B cell (primary cell): Measurements from ENCODE around the gene CFAP20DC. TPM values are rescaled to one million over a fixed set of nuclear protein-coding genes. Genes with fewer than 3 reads are reported as not detected.

Source experiments
- ATAC-seq: fragments of 200-7000 bp; cut with Tn5 transposase; one replicate; pipeline ENCODE4 v1.10.0; 2021; ENCODE audit warnings: low read depth, mild to moderate bottlenecking, moderate number of reproducible peaks, moderate library complexity
- CTCF ChIA-PET: fragments of 350-600 bp; sonication (Branson Sonifier 250); formaldehyde crosslinking; loops from one replicate; lab custom pipeline; 2021; ENCODE audit warnings: antibody characterized with exemption, inconsistent platforms; lab: Charles Lee
- POLR2A ChIA-PET: fragments of 350-600 bp; sonication (Branson Sonifier 250); formaldehyde crosslinking; loops from one replicate; lab custom pipeline; 2021; ENCODE audit warnings: antibody characterized with exemption; lab: Charles Lee
- DNase-seq: peaks from one replicate; pipeline ENCODE4 v3.0.0; 2013
- H2AFZ ChIP-seq: 2 replicates; pipeline ENCODE4 v1.6.1; 2012; ENCODE audit warnings: mild to moderate bottlenecking, low read depth, low read length; ENCODE audit not compliant: insufficient read depth, poor library complexity, severe bottlenecking
- H3K27ac ChIP-seq, 2 donors: 1 replicate in 1 of 2; 2 replicates in 1 of 2; pipeline ENCODE4 v1.5.1; 2012 to 2013; ENCODE audit warnings: low read length in 2 of 2, mild to moderate bottlenecking in 2 of 2, moderate library complexity in 1 of 2
- H3K27me3 ChIP-seq, 4 experiments: fragments of 200-600 bp in 1 of 4; sonication (generic) in 1 of 4; replicated peaks in 1 of 4; 1 replicate in 2 of 4; 2 replicates in 2 of 4; pipeline versions ENCODE4 v1.6.1 to v1.7.0; 2013 to 2016; ENCODE audit warnings: low read length in 3 of 4, mild to moderate bottlenecking in 2 of 4, mixed read lengths in 1 of 4, moderate library complexity in 1 of 4; ENCODE audit not compliant: insufficient read depth in 4 of 4, control insufficient read depth in 3 of 4; ENCODE audit errors: control extremely low read depth in 1 of 4
- H3K36me3 ChIP-seq, 2 experiments: replicated peaks in 1 of 2; 1 replicate in 1 of 2; 2 replicates in 1 of 2; pipeline versions ENCODE4 v1.6.1 to v1.7.1; 2013; ENCODE audit warnings: low read length in 1 of 2; ENCODE audit not compliant: insufficient read depth in 2 of 2, control insufficient read depth in 1 of 2; ENCODE audit errors: control extremely low read depth in 1 of 2, extremely low read depth in 1 of 2
- H3K4me1 ChIP-seq, 2 donors: fragments of 200-600 bp in 1 of 2; sonication (generic) in 1 of 2; 1 replicate in 1 of 2; 2 replicates in 1 of 2; pipeline versions ENCODE4 v1.5.1 to v1.6.1; 2013 to 2017; ENCODE audit warnings: low read length in 2 of 2; ENCODE audit not compliant: control insufficient read depth in 2 of 2, insufficient read depth in 2 of 2
- H3K4me2 ChIP-seq: replicated peaks from 2 replicates; pipeline ENCODE3; 2012; ENCODE audit warnings: mild to moderate bottlenecking, low read depth, low read length; ENCODE audit not compliant: poor library complexity, severe bottlenecking
- H3K4me3 ChIP-seq, 5 experiments: fragments of 200-600 bp in 1 of 5; sonication (generic) in 1 of 5; 1 replicate in 3 of 5; 2 replicates in 2 of 5; pipeline versions ENCODE4 v1.5.1 to v1.7.0; 2011 to 2016; ENCODE audit warnings: low read length in 4 of 5, mild to moderate bottlenecking in 4 of 5, low read depth in 2 of 5, control low read depth in 1 of 5, moderate library complexity in 1 of 5; ENCODE audit not compliant: insufficient read depth in 1 of 5; ENCODE audit errors: control extremely low read depth in 1 of 5, extremely low read depth in 1 of 5
- H3K79me2 ChIP-seq: fragments of 200-600 bp; sonication (generic); one replicate; pipeline ENCODE4 v1.6.0; 2016; ENCODE audit warnings: low read length; ENCODE audit not compliant: control insufficient read depth, insufficient read depth
- H3K9ac ChIP-seq: fragments of 200-600 bp; sonication (generic); 2 replicates; pipeline ENCODE4 v1.6.1; 2017; ENCODE audit warnings: mild to moderate bottlenecking, low read length, moderate library complexity
- H3K9me3 ChIP-seq, 3 donors: one replicate each; pipeline versions ENCODE4 v1.6.1 to v1.7.1; 2013; ENCODE audit warnings: low read length in 2 of 3; ENCODE audit not compliant: control insufficient read depth in 2 of 3, insufficient read depth in 1 of 3; ENCODE audit errors: control extremely low read depth in 1 of 3
- H4K20me1 ChIP-seq: 2 replicates; pipeline ENCODE4 v1.6.0; 2012; ENCODE audit warnings: mild to moderate bottlenecking, low read length; ENCODE audit not compliant: insufficient read depth, control insufficient read depth, poor library complexity, severe bottlenecking
- H3K27ac Mint-ChIP-seq: one replicate; pipeline ENCODE4 v1.8.0; 2021; ENCODE audit warnings: mixed read lengths
- H3K27me3 Mint-ChIP-seq: one replicate; pipeline ENCODE4 v1.8.0; 2021; ENCODE audit warnings: mixed read lengths
- H3K4me1 Mint-ChIP-seq: one replicate; pipeline ENCODE4 v1.8.0; 2021; ENCODE audit warnings: mixed read lengths
- H3K4me3 Mint-ChIP-seq: one replicate; pipeline ENCODE4 v1.8.0; 2021; ENCODE audit warnings: mixed read lengths
- H3K9me3 Mint-ChIP-seq: one replicate; pipeline ENCODE4 v1.8.0; 2022; ENCODE audit warnings: mixed read lengths; ENCODE audit not compliant: insufficient read depth
- EZH2 ChIP-seq: IDR thresholded peaks from 2 replicates; pipeline ENCODE4 v1.6.1; 2012; ENCODE audit warnings: borderline replicate concordance, low read depth, mild to moderate bottlenecking, moderate library complexity, low read length; ENCODE audit not compliant: insufficient read depth, poor library complexity, severe bottlenecking
- WGBS: methylation state at CpG from one replicate; pipeline ENCODE4 v1.1.5; 2013; ENCODE audit warnings: missing lambda C conversion rate; ENCODE audit not compliant: insufficient coverage; 5-methylcytosine and 5-hydroxymethylcytosine counted together
- intact Hi-C: fragments of 100-400 bp; cut with micrococcal nuclease; formaldehyde crosslinking; loops from one replicate; pipeline ENCODE4 v1.10.0; 2022
- polyA plus RNA-seq: library from polyadenylated mRNA; depleted of rRNA; stranded (reverse); fragments of >200 nt; gene quantifications from 2 replicates; pipeline ENCODE4 v1.2.3, GENCODE V29; 2012
- total RNA-seq, 2 donors: library from RNA; stranded (reverse); fragments of 120-200 nt in 1 of 2; gene quantifications; 1 replicate in 1 of 2; 2 replicates in 1 of 2; pipeline versions ENCODE4 v1.2.3 to v1.2.4, GENCODE V29; 2013 to 2022
- TF ChIP-seq, protein P1 (sequence below): fragments of 200-600 bp; IDR thresholded peaks from one replicate; pipeline ENCODE4 v1.8.0; 2022; ENCODE audit warnings: antibody characterized with exemption, mild to moderate bottlenecking

CFAP20DC gene
- total and polyA plus RNA-seq, 2 donors (not counting 1 experiment from before 2014, with no cell fraction given), result 0.27 to 1.2 TPM

DNA sequence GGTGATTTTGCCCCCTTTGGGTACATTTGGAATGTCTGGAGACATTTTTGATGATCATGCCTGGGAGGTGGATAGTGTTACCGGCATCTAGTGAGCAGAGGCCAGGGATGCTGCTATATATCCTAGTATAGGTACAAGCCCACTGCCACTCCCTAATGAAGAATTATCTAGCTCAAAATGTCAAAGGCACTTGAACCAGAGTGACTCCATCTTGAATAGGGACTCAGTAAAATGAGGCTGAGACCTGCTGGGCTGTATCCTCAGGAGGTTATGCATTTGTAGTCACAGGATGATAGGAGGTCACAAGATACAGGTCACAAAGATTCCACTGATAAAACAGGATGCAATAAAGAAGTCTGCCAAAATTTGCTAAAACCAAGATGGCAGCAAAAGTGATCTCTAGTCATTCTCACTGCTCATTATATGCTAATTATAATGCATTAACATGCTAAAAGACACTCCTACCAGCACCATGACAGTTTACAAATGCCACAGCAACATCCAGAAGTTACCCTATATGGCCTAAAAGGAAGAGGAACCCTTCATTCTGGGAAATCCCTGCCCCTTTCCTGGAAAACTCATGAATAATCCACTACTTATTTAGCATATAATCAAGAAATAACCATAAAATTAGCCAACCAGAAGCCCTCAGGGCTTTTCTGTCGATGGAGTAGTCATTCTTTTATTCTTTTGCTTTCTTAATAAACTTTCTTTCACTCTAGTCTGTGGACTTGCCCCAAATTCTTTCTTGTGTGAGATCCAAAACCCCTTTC is 343.2 kb downstream of the CFAP20DC start:
- POLR2A ChIA-PET, result no interaction called here
- intact Hi-C loops, result no loop called here
- no peak for TF ChIP-seq EZH2
- TF ChIP-seq, protein P1, sequence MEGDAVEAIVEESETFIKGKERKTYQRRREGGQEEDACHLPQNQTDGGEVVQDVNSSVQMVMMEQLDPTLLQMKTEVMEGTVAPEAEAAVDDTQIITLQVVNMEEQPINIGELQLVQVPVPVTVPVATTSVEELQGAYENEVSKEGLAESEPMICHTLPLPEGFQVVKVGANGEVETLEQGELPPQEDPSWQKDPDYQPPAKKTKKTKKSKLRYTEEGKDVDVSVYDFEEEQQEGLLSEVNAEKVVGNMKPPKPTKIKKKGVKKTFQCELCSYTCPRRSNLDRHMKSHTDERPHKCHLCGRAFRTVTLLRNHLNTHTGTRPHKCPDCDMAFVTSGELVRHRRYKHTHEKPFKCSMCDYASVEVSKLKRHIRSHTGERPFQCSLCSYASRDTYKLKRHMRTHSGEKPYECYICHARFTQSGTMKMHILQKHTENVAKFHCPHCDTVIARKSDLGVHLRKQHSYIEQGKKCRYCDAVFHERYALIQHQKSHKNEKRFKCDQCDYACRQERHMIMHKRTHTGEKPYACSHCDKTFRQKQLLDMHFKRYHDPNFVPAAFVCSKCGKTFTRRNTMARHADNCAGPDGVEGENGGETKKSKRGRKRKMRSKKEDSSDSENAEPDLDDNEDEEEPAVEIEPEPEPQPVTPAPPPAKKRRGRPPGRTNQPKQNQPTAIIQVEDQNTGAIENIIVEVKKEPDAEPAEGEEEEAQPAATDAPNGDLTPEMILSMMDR, result no peak

GRCh38 chr3:58704745-58705144 is 345.1 kb downstream of the CFAP20DC start:
- CTCF ChIA-PET, result interaction anchor here (0.6 kb wide), 1 partner anchor 52 kb away, joined by 3 read pairs; no protein-coding TSS in a partner anchor
- no peak for DNase-seq

More for the DNA sequence above, 343.2 kb downstream of the CFAP20DC start:
- H3K79me2 ChIP-seq, result no peaks in the 10 kb centered on the region
- H2AFZ ChIP-seq, result no peak overlapping the region
- Mint-ChIP-seq H3K27me3 (no peaks in the 10 kb centered on the region), H3K4me1 (no peaks in the 10 kb centered on the region), H3K27ac (no peak overlapping the region), H3K9me3 (no peaks in the 10 kb centered on the region), H3K4me3 (no peak overlapping the region)
- H3K9me3 ChIP-seq, result no peaks in the 10 kb centered on the region
- H3K9ac ChIP-seq, result no peak overlapping the region
- no peaks in the 10 kb centered on the region for H3K27me3 ChIP-seq
- H4K20me1 ChIP-seq, result no peaks in the 10 kb centered on the region
- WGBS, result no CpG with 5 or more reads among the region's 2 CpGs
- no peaks in the 10 kb centered on the region for H3K4me1 ChIP-seq
- ATAC-seq, result no peak
- H3K36me3 ChIP-seq, result no peaks in the 10 kb centered on the region
- no peak overlapping the region for H3K4me3 ChIP-seq
- no peak for DNase-seq
- CTCF ChIA-PET, result no interaction called here
- H3K4me2 ChIP-seq, result no peak overlapping the region
- H3K27ac ChIP-seq, result no peak overlapping the region

More at GRCh38 chr3:58704745-58705144, 345.1 kb downstream of the CFAP20DC start:
- H3K4me1 ChIP-seq, result no peaks in the 10 kb centered on the region
- no peak overlapping the region for H3K27ac ChIP-seq
- H3K4me2 ChIP-seq, result no peak overlapping the region
- H3K4me1 Mint-ChIP-seq, result no peaks in the 10 kb centered on the region
- H3K27me3 Mint-ChIP-seq, result no peaks in the 10 kb centered on the region
- POLR2A ChIA-PET, result no interaction called here
- no peaks in the 10 kb centered on the region for H3K9me3 ChIP-seq
- WGBS, result 60% methylated on average over 1 of the region's 2 CpGs
- intact Hi-C loops, result no loop called here
- H4K20me1 ChIP-seq, result no peaks in the 10 kb centered on the region
- no peak for ATAC-seq
- H3K27ac Mint-ChIP-seq, result no peak overlapping the region
- H3K36me3 ChIP-seq, result no peaks in the 10 kb centered on the region
- no peak overlapping the region for H2AFZ ChIP-seq
- H3K27me3 ChIP-seq, result no peaks in the 10 kb centered on the region
- no peak for TF ChIP-seq EZH2
- TF ChIP-seq, protein P1, result no peak
- H3K4me3 Mint-ChIP-seq, result no peak overlapping the region
- H3K9ac ChIP-seq, result no peak overlapping the region
- no peaks in the 10 kb centered on the region for H3K9me3 Mint-ChIP-seq
- H3K79me2 ChIP-seq, result no peaks in the 10 kb centered on the region
- no peak overlapping the region for H3K4me3 ChIP-seq
